ENCODE data around the gene ITPRID2. TPM values are rescaled to one million over a fixed set of nuclear protein-coding genes. Genes with fewer than 3 reads are reported as not detected.

Gene ITPRID2
- total and polyA plus RNA-seq, 10 of the 15 experiments (the other 5 are each of a cell fraction or from before 2014, with no cell fraction given): 4.7 to 23.7 (median 13.1) TPM

- no peak for FAIRE-seq
- RAD21 ChIA-PET (ENCODE audit: unreplicated experiment): interaction anchor here (0.9 to 1.4 kb wide), 2 partner anchors 15 to 28 kb away, joined by 4 read pairs; no protein-coding TSS in a partner anchor
- in situ Hi-C loops (cut with MboI): no loop called here
- TF ChIP-seq PKNOX1 (IDR thresholded peaks at IDR 0.05) (no peak), SRF (IDR thresholded peaks at IDR 0.05; ENCODE audit: low read depth in 2 of 2, low read length in 2 of 2) (no peak), HDAC6 (IDR thresholded peaks at IDR 0.05; ENCODE audit: unreplicated experiment) (no peak), SMAD1 (IDR thresholded peaks at IDR 0.05; ENCODE audit: low read depth, partially characterized antibody) (no peak), CBX5 (IDR thresholded peaks at IDR 0.05; ENCODE audit: low read depth) (no peak), CREB1 (IDR thresholded peaks at IDR 0.05; ENCODE audit: low read depth) (no peak), FOS (IDR thresholded peaks at IDR 0.05; ENCODE audit: borderline replicate concordance, extremely low read depth, insufficient read length) (no peak), RAD51 (IDR thresholded peaks at IDR 0.05) (no peak), ZBED1 (IDR thresholded peaks at IDR 0.05; ENCODE audit: borderline replicate concordance) (no peak), MTA2 (IDR thresholded peaks at IDR 0.05; ENCODE audit: low read depth) (no peak), NR2C1 (IDR thresholded peaks at IDR 0.05) (no peak), HCFC1 (IDR thresholded peaks at IDR 0.05; ENCODE audit: low read length) (no peak), EGR1 (IDR thresholded peaks at IDR 0.05; ENCODE audit: borderline replicate concordance in 1 of 2, low read depth in 2 of 2, low read length in 2 of 2) (no peak)
- TF ChIP-seq, protein P1, sequence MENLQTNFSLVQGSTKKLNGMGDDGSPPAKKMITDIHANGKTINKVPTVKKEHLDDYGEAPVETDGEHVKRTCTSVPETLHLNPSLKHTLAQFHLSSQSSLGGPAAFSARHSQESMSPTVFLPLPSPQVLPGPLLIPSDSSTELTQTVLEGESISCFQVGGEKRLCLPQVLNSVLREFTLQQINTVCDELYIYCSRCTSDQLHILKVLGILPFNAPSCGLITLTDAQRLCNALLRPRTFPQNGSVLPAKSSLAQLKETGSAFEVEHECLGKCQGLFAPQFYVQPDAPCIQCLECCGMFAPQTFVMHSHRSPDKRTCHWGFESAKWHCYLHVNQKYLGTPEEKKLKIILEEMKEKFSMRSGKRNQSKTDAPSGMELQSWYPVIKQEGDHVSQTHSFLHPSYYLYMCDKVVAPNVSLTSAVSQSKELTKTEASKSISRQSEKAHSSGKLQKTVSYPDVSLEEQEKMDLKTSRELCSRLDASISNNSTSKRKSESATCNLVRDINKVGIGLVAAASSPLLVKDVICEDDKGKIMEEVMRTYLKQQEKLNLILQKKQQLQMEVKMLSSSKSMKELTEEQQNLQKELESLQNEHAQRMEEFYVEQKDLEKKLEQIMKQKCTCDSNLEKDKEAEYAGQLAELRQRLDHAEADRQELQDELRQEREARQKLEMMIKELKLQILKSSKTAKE (IDR thresholded peaks at IDR 0.05; ENCODE audit: low read depth, poor library complexity, severe bottlenecking): no peak
- TF ChIP-seq, protein P2, sequence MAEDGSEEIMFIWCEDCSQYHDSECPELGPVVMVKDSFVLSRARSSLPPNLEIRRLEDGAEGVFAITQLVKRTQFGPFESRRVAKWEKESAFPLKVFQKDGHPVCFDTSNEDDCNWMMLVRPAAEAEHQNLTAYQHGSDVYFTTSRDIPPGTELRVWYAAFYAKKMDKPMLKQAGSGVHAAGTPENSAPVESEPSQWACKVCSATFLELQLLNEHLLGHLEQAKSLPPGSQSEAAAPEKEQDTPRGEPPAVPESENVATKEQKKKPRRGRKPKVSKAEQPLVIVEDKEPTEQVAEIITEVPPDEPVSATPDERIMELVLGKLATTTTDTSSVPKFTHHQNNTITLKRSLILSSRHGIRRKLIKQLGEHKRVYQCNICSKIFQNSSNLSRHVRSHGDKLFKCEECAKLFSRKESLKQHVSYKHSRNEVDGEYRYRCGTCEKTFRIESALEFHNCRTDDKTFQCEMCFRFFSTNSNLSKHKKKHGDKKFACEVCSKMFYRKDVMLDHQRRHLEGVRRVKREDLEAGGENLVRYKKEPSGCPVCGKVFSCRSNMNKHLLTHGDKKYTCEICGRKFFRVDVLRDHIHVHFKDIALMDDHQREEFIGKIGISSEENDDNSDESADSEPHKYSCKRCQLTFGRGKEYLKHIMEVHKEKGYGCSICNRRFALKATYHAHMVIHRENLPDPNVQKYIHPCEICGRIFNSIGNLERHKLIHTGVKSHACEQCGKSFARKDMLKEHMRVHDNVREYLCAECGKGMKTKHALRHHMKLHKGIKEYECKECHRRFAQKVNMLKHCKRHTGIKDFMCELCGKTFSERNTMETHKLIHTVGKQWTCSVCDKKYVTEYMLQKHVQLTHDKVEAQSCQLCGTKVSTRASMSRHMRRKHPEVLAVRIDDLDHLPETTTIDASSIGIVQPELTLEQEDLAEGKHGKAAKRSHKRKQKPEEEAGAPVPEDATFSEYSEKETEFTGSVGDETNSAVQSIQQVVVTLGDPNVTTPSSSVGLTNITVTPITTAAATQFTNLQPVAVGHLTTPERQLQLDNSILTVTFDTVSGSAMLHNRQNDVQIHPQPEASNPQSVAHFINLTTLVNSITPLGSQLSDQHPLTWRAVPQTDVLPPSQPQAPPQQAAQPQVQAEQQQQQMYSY (CRISPR knock-in tag; IDR thresholded peaks at IDR 0.05): no peak
These were observed 4.3 kb downstream of the ITPRID2 start for GRCh38 chr2:181895818-181896217.

More at GRCh38 chr2:181895818-181896217, 4.3 kb downstream of the ITPRID2 start:
- Histone ChIP-seq H3K27ac (ENCODE audit: control insufficient read depth, insufficient read depth) (no peak overlapping the region), H3K79me2 (ENCODE audit: control insufficient read depth, insufficient read depth, low read length) (peaks cover 18% of the 10 kb centered on the region), H4K20me1 (ENCODE audit: control insufficient read depth, insufficient read depth) (no peaks in the 10 kb centered on the region), H3K27me3 (replicated peaks in 1 of 2; ENCODE audit: control insufficient read depth in 2 of 2, insufficient read depth in 2 of 2, low read length in 1 of 2) (no peaks in the 10 kb centered on the region), H3K36me3 (ENCODE audit: control insufficient read depth in 2 of 2, insufficient read depth in 2 of 2, low read length in 1 of 2) (peaks cover 0 to 5% of the 10 kb centered on the region in 2 experiments; a peak in 2 of 4 replicates), H3K4me2 (ENCODE audit: control insufficient read depth, insufficient read depth) (peak overlapping the region; percentile 53), H3K4me1 (ENCODE audit: control insufficient read depth, insufficient read depth, low read length) (no peaks in the 10 kb centered on the region), H3K9ac (ENCODE audit: control insufficient read depth, insufficient read depth, low read length) (no peak overlapping the region), H3K9me3 (replicated peaks; ENCODE audit: control insufficient read depth, insufficient read depth, low read length) (no peaks in the 10 kb centered on the region), H2AFZ (ENCODE audit: control insufficient read depth, low read depth, low read length) (no peak overlapping the region), H3K4me3 (no peak overlapping the region)
- ChIA-PET SMC1A (ENCODE audit: uncharacterized antibody, unreplicated experiment) (interaction anchor here (0.6 to 5.5 kb wide), 4 partner anchors 8 to 635 kb away, joined by 3 to 40 read pairs (median 4); no protein-coding TSS in a partner anchor), POLR2A (no interaction called here), CTCF (interaction anchor here (1.9 to 4.6 kb wide), 3 partner anchors 9 to 153 kb away, joined by 8 to 30 read pairs (median 12); no protein-coding TSS in a partner anchor)
- WGBS (ENCODE audit: insufficient coverage, insufficient replicate concordance, low lambda C conversion rate, missing lambda C conversion rate): 33% methylated on average over 1 of the region's 1 CpG
- no peak for ATAC-seq
- DNase-seq (ENCODE audit: low read depth, low spot score): no peak
- intact Hi-C loops (cut with micrococcal nuclease; ENCODE audit: unreplicated experiment): loop anchor here (10.0 kb wide), 1 partner anchor 311 kb away; no protein-coding TSS in a partner anchor
- BruUV-seq (replicated peaks): no TSS peak
